ENCODE results near the gene CACNG1. TPM values are rescaled to one million over a fixed set of nuclear protein-coding genes. Genes with fewer than 3 reads are reported as not detected.
A peak's percentile ranks its signal among the peaks of the same experiment; 100 is the strongest.

CACNG1 gene
- total RNA-seq, 1 experiment from 2014 or later: 0.26 TPM

GRCh38 chr17:67050471-67051154, 6.3 kb downstream of the CACNG1 start:
- no peak overlapping the region for H3K4me3 ChIP-seq
- H3K27me3 ChIP-seq (replicated peaks): no peaks in the 10 kb centered on the region
- no peak for DNase-seq (ENCODE audit: low read depth in 1 of 2, low spot score in 2 of 2)
- H3K27ac ChIP-seq: no peak overlapping the region
- no peaks in the 10 kb centered on the region for H3K4me1 ChIP-seq (replicated peaks)
- H3K9me3 ChIP-seq (replicated peaks): peaks cover 25% of the 10 kb centered on the region
- H3K36me3 ChIP-seq: no peaks in the 10 kb centered on the region

- Histone ChIP-seq H3K9me3 (replicated peaks) (peaks cover 25% of the 10 kb centered on the region), H3K36me3 (no peaks in the 10 kb centered on the region), H3K4me1 (replicated peaks) (no peaks in the 10 kb centered on the region), H3K27me3 (replicated peaks) (no peaks in the 10 kb centered on the region), H3K27ac (no peak overlapping the region), H3K4me3 (no peak overlapping the region)
- no peak for DNase-seq (ENCODE audit: low read depth in 1 of 2, low spot score in 2 of 2)
Measured at GRCh38 chr17:67051155-67051538, 6.8 kb downstream of the CACNG1 start.

- no peaks in the 10 kb centered on the region for H3K36me3 ChIP-seq
- H3K27ac ChIP-seq: no peak overlapping the region
- no peak overlapping the region for H3K4me3 ChIP-seq
- no peak for DNase-seq (ENCODE audit: low read depth in 1 of 2, low spot score in 2 of 2)
- H3K9me3 ChIP-seq (replicated peaks): peaks cover 25% of the 10 kb centered on the region
- H3K27me3 ChIP-seq (replicated peaks): no peaks in the 10 kb centered on the region
- H3K4me1 ChIP-seq (replicated peaks): no peaks in the 10 kb centered on the region
Measured at GRCh38 chr17:67051837-67052236, 7.5 kb downstream of the CACNG1 start.

GRCh38 chr17:67052720-67053437, 8.5 kb downstream of the CACNG1 start:
- Histone ChIP-seq H3K36me3 (no peaks in the 10 kb centered on the region), H3K27me3 (replicated peaks) (no peaks in the 10 kb centered on the region), H3K4me1 (replicated peaks) (no peaks in the 10 kb centered on the region), H3K4me3 (no peak overlapping the region), H3K9me3 (replicated peaks) (peaks cover 19% of the 10 kb centered on the region), H3K27ac (no peak overlapping the region)
- no peak for DNase-seq (ENCODE audit: low read depth in 1 of 2, low spot score in 2 of 2)

GRCh38 chr17:67053438-67054000, 9.2 kb downstream of the CACNG1 start:
- peaks cover 15% of the 10 kb centered on the region for H3K9me3 ChIP-seq (replicated peaks)
- H3K27me3 ChIP-seq (replicated peaks): no peaks in the 10 kb centered on the region
- H3K4me1 ChIP-seq (replicated peaks): no peaks in the 10 kb centered on the region
- no peak for DNase-seq (ENCODE audit: low read depth in 1 of 2, low spot score in 2 of 2)
- no peak overlapping the region for H3K27ac ChIP-seq
- no peaks in the 10 kb centered on the region for H3K36me3 ChIP-seq
- no peak overlapping the region for H3K4me3 ChIP-seq

GRCh38 chr17:67054011-67054591, 9.7 kb downstream of the CACNG1 start:
- Histone ChIP-seq H3K36me3 (no peaks in the 10 kb centered on the region), H3K27me3 (replicated peaks) (no peaks in the 10 kb centered on the region), H3K4me3 (no peak overlapping the region), H3K27ac (no peak overlapping the region), H3K9me3 (replicated peaks) (peaks cover 10% of the 10 kb centered on the region), H3K4me1 (replicated peaks) (no peaks in the 10 kb centered on the region)
- DNase-seq (ENCODE audit: low read depth in 1 of 2, low spot score in 2 of 2): peak in 1 of 2 experiments; percentile 39

- peaks cover 5% of the 10 kb centered on the region for H3K9me3 ChIP-seq (replicated peaks)
- no peaks in the 10 kb centered on the region for H3K4me1 ChIP-seq (replicated peaks)
- H3K4me3 ChIP-seq: no peak overlapping the region
- H3K27me3 ChIP-seq (replicated peaks): no peaks in the 10 kb centered on the region
- no peaks in the 10 kb centered on the region for H3K36me3 ChIP-seq
- no peak for DNase-seq (ENCODE audit: low read depth in 1 of 2, low spot score in 2 of 2)
- H3K27ac ChIP-seq: no peak overlapping the region
Measured at GRCh38 chr17:67054608-67055007, 10.3 kb downstream of the CACNG1 start.

- peak in 1 of 2 experiments; percentile 36 for DNase-seq (ENCODE audit: low read depth in 1 of 2, low spot score in 2 of 2)
Measured at GRCh38 chr17:67055041-67055443, 10.7 kb downstream of the CACNG1 start.

GRCh38 chr17:67055811-67056745, 11.7 kb downstream of the CACNG1 start:
- Histone ChIP-seq H3K27ac (no peak overlapping the region), H3K4me3 (no peak overlapping the region), H3K36me3 (no peaks in the 10 kb centered on the region), H3K4me1 (replicated peaks) (no peaks in the 10 kb centered on the region), H3K9me3 (replicated peaks) (no peaks in the 10 kb centered on the region), H3K27me3 (replicated peaks) (no peaks in the 10 kb centered on the region)
- DNase-seq (ENCODE audit: low read depth in 1 of 2, low spot score in 2 of 2): peak in 1 of 2 experiments; percentile 42

More at GRCh38 chr17:67055041-67055443, 10.7 kb downstream of the CACNG1 start:
- Histone ChIP-seq H3K36me3 (no peaks in the 10 kb centered on the region), H3K27ac (no peak overlapping the region), H3K4me3 (no peak overlapping the region), H3K9me3 (replicated peaks) (0 out of 2 replicates have a peak, but pooled peaks cover under 1% of the 10 kb centered on the region), H3K4me1 (replicated peaks) (no peaks in the 10 kb centered on the region), H3K27me3 (replicated peaks) (no peaks in the 10 kb centered on the region)

- DNase-seq (ENCODE audit: low read depth in 1 of 2, low spot score in 2 of 2): peak in 1 of 2 experiments; percentile 38
Measured at GRCh38 chr17:67056746-67057490, 12.6 kb downstream of the CACNG1 start.

GRCh38 chr17:67058036-67058435, 13.7 kb downstream of the CACNG1 start:
- H3K4me1 ChIP-seq (replicated peaks): no peaks in the 10 kb centered on the region
- no peaks in the 10 kb centered on the region for H3K9me3 ChIP-seq (replicated peaks)
- no peaks in the 10 kb centered on the region for H3K36me3 ChIP-seq
- no peak overlapping the region for H3K27ac ChIP-seq
- DNase-seq (ENCODE audit: low read depth in 1 of 2, low spot score in 2 of 2): peak in 1 of 2 experiments; percentile 31
- no peak overlapping the region for H3K4me3 ChIP-seq
- no peaks in the 10 kb centered on the region for H3K27me3 ChIP-seq (replicated peaks)

More at GRCh38 chr17:67056746-67057490, 12.6 kb downstream of the CACNG1 start:
- Histone ChIP-seq H3K27me3 (replicated peaks) (no peaks in the 10 kb centered on the region), H3K27ac (no peak overlapping the region), H3K4me3 (no peak overlapping the region), H3K36me3 (no peaks in the 10 kb centered on the region), H3K9me3 (replicated peaks) (no peaks in the 10 kb centered on the region), H3K4me1 (replicated peaks) (no peaks in the 10 kb centered on the region)

GRCh38 chr17:67059372-67059771, 15.0 kb downstream of the CACNG1 start:
- H3K9me3 ChIP-seq (replicated peaks): no peaks in the 10 kb centered on the region
- DNase-seq (ENCODE audit: low read depth in 1 of 2, low spot score in 2 of 2): peak in 1 of 2 experiments; percentile 33
- no peak overlapping the region for H3K27ac ChIP-seq
- no peaks in the 10 kb centered on the region for H3K27me3 ChIP-seq (replicated peaks)
- H3K4me1 ChIP-seq (replicated peaks): no peaks in the 10 kb centered on the region
- H3K36me3 ChIP-seq: no peaks in the 10 kb centered on the region
- no peak overlapping the region for H3K4me3 ChIP-seq

Data from SJSA1 (cell line).